HUES6 (cell line): ENCODE results near the gene TRMT13.

ENCODE experiments used
- H3K27ac ChIP-seq: 2 replicates; pipeline ENCODE4 v1.7.0; 2013; ENCODE audit warnings: low read depth, mild to moderate bottlenecking, low read length, inconsistent platforms
- H3K27me3 ChIP-seq: 2 replicates; pipeline ENCODE4 v1.6.1; 2013; ENCODE audit warnings: low read length; ENCODE audit not compliant: control insufficient read depth, insufficient read depth
- H3K36me3 ChIP-seq: 2 replicates; pipeline ENCODE4 v1.6.1; 2013; ENCODE audit warnings: low read length; ENCODE audit not compliant: control insufficient read depth, insufficient read depth
- H3K4me1 ChIP-seq: 2 replicates; pipeline ENCODE4 v1.6.1; 2013; ENCODE audit warnings: low read length; ENCODE audit not compliant: control insufficient read depth, insufficient read depth
- H3K4me3 ChIP-seq: 2 replicates; pipeline ENCODE4 v1.5.1; 2013; ENCODE audit warnings: low read depth, low read length
- H3K9ac ChIP-seq: one replicate; pipeline ENCODE4 v1.6.1; 2013; ENCODE audit warnings: mild to moderate bottlenecking, low read length
- H3K9me3 ChIP-seq: 2 replicates; pipeline ENCODE4 v1.6.1; 2013; ENCODE audit warnings: low read depth, low read length; ENCODE audit not compliant: control insufficient read depth, insufficient read depth

The TRMT13 gene, protein sequence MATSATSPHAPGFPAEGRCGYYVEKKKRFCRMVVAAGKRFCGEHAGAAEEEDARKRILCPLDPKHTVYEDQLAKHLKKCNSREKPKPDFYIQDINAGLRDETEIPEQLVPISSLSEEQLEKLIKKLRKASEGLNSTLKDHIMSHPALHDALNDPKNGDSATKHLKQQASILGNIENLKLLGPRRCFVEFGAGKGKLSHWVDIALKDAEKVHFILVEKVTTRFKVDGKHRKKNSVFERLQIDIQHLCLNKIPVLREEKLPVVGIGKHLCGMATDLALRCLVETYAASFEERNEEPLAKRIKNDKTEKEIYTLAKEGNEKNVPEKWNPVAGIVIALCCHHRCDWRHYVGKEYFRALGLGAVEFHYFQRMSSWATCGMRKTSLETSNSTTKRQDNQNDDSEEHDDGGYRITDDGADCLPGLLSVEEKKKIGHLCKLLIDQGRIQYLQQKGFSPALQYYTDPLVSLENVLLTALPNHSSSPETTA

GRCh38 chr1:100132566-100133477, at the start of gene TRMT13, which contains the start of gene SASS6:
Gene TRMT13, plus strand, starts transcription at chr1:100133163. Its CDS starts 6 bp downstream, at chr1:100133169.
Gene SASS6, minus strand, starts transcription at chr1:100132930. Its CDS starts 116 bp downstream, at chr1:100132814.
- peaks cover 10% of the 10 kb centered on the region for H3K36me3 ChIP-seq
- H3K9ac ChIP-seq, result peak within 1 kb of the TSS; percentile 88
- peak within 1 kb of the TSS; percentile 89 for H3K4me3 ChIP-seq
- H3K27ac ChIP-seq, result peak within 1 kb of the TSS; percentile 88
- H3K4me1 ChIP-seq, result 0 out of 2 replicates have a peak, but pooled peaks cover 6% of the 10 kb centered on the region
- H3K9me3 ChIP-seq, result no peaks in the 10 kb centered on the region
- H3K27me3 ChIP-seq, result no peaks in the 10 kb centered on the region

DNA sequence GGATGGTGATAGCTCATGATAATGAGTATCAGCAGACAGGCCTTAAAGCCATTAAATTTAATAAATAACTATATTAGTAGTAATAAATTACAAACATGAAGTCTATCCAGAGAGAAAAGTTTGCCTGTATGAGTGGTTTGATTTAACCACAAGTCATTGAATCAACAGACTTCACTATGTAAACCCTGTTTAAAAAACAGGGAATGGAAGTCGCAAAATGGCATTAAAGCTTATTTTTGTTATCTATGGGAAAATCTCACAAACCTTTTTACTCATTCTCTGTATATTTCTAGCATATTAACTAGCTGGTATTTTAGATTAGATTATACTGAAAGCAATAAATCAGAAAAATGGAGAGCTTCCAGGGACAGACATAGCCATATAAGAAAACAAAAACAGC, 45.6 kb upstream of the TRMT13 start:
- H3K4me1 ChIP-seq, result no peaks in the 10 kb centered on the region
- H3K36me3 ChIP-seq, result peaks cover 36% of the 10 kb centered on the region

GRCh38 chr1:100089082-100089481, 43.9 kb upstream of the TRMT13 start:
- no peak overlapping the region for H3K4me3 ChIP-seq
- H3K36me3 ChIP-seq, result peaks cover 30% of the 10 kb centered on the region
- H3K27ac ChIP-seq, result no peak overlapping the region
- H3K4me1 ChIP-seq, result no peaks in the 10 kb centered on the region
- H3K9ac ChIP-seq, result no peak overlapping the region
- no peaks in the 10 kb centered on the region for H3K9me3 ChIP-seq
- H3K27me3 ChIP-seq, result no peaks in the 10 kb centered on the region

More for the DNA sequence above, 45.6 kb upstream of the TRMT13 start:
- H3K27me3 ChIP-seq, result no peaks in the 10 kb centered on the region
- no peak overlapping the region for H3K9ac ChIP-seq
- no peak overlapping the region for H3K4me3 ChIP-seq
- no peaks in the 10 kb centered on the region for H3K9me3 ChIP-seq
- no peak overlapping the region for H3K27ac ChIP-seq

- Histone ChIP-seq H3K4me1 (no peaks in the 10 kb centered on the region), H3K4me3 (no peak overlapping the region), H3K27me3 (no peaks in the 10 kb centered on the region), H3K36me3 (peaks cover 33% of the 10 kb centered on the region), H3K9ac (no peak overlapping the region), H3K9me3 (no peaks in the 10 kb centered on the region), H3K27ac (no peak overlapping the region)
These were observed 42.5 kb upstream of the TRMT13 start for GRCh38 chr1:100090471-100090870.

GRCh38 chr1:100100202-100100601, 32.8 kb upstream of the TRMT13 start:
- no peaks in the 10 kb centered on the region for H3K9me3 ChIP-seq
- H3K4me1 ChIP-seq, result no peaks in the 10 kb centered on the region
- no peak overlapping the region for H3K4me3 ChIP-seq
- no peak overlapping the region for H3K9ac ChIP-seq
- peaks cover 73% of the 10 kb centered on the region for H3K36me3 ChIP-seq
- no peak overlapping the region for H3K27ac ChIP-seq
- H3K27me3 ChIP-seq, result no peaks in the 10 kb centered on the region

- H3K9me3 ChIP-seq, result no peaks in the 10 kb centered on the region
- H3K4me1 ChIP-seq, result no peaks in the 10 kb centered on the region
- no peak overlapping the region for H3K27ac ChIP-seq
- no peaks in the 10 kb centered on the region for H3K27me3 ChIP-seq
- no peak overlapping the region for H3K9ac ChIP-seq
- H3K4me3 ChIP-seq, result no peak overlapping the region
- peaks cover 76% of the 10 kb centered on the region for H3K36me3 ChIP-seq
These were observed 31.4 kb upstream of the TRMT13 start for GRCh38 chr1:100101564-100101963.

DNA sequence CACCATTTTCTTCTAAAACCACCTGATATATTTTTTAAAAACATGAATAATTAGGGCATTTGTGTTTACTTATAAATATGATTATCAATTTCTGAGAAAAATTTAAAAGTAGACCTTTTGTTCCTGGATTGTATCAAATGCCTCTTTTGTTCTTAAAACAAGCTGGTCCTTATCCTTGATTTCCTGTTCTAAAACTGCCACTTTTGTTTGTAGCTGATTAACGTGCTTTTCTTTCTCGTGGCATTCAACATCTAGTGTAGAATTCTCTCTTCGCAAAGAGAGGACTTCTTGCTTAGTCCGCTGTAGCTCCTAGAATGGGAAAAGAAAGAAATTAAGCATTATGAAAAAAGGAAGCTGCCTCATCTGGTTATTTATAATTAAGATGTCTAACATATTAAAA, 25.3 kb upstream of the TRMT13 start:
- Histone ChIP-seq H3K4me1 (no peaks in the 10 kb centered on the region), H3K36me3 (peaks cover 65% of the 10 kb centered on the region), H3K4me3 (no peak overlapping the region), H3K27me3 (no peaks in the 10 kb centered on the region), H3K27ac (no peak overlapping the region), H3K9me3 (no peaks in the 10 kb centered on the region), H3K9ac (no peak overlapping the region)

DNA sequence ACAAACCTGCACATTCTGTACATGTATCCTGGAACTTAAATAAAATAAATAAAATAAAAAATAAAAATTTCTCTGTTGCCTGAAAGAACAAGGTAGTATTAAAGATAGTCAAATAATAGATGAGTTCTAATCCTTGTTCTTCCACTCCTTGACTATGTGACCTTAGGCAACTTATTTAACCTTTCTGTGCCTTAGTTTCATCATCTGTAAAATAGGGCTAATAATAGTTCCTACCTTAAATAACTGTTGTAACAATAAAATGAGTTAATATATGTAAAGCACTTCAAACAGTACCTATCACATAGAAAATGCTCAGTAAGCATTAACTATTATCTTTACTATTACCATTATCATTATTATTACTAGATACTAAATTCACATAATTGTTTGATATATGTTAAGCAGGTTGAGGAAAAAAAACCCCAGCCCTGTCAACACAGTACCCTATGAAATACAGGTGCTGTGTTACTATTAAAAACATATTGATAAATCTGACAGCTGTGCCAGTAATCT, 23.4 kb upstream of the TRMT13 start:
- Histone ChIP-seq H3K36me3 (peaks cover 49% of the 10 kb centered on the region), H3K9ac (no peak overlapping the region), H3K27ac (no peak overlapping the region), H3K27me3 (no peaks in the 10 kb centered on the region), H3K4me1 (no peaks in the 10 kb centered on the region), H3K4me3 (no peak overlapping the region), H3K9me3 (no peaks in the 10 kb centered on the region)

DNA sequence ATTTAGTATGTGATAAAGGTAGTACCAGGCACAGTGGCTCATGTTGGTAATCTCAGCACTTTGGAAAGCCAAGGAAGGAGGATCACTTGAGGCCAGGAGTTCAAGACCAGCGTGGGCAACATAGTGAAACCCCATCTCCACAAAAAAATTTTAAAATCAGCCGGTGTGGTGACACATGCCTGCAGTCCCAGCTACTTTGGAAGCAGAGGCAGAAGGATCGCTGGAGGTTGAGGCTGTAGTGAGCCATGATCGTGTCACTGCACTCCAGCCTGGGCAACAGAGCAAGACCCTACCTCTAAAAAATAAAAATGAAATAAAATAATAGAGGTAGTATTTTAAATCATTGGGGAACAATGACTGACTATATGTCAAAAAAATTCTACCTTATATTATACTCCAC, 17.4 kb upstream of the TRMT13 start:
- Histone ChIP-seq H3K4me3 (no peak overlapping the region), H3K9me3 (no peaks in the 10 kb centered on the region), H3K27me3 (no peaks in the 10 kb centered on the region), H3K4me1 (no peaks in the 10 kb centered on the region), H3K36me3 (peaks cover 45% of the 10 kb centered on the region), H3K9ac (no peak overlapping the region), H3K27ac (no peak overlapping the region)

- Histone ChIP-seq H3K27ac (no peak overlapping the region), H3K27me3 (no peaks in the 10 kb centered on the region), H3K4me3 (no peak overlapping the region), H3K36me3 (peaks cover 41% of the 10 kb centered on the region), H3K4me1 (no peaks in the 10 kb centered on the region), H3K9ac (no peak overlapping the region), H3K9me3 (no peaks in the 10 kb centered on the region)
These were observed 10.8 kb upstream of the TRMT13 start for GRCh38 chr1:100122177-100122576.
